ENCODE results near the gene LRRC4C. TPM values are rescaled to one million over a fixed set of nuclear protein-coding genes. Genes with fewer than 3 reads are reported as not detected.

The LRRC4C gene
- total and polyA plus RNA-seq, 4 donors, result 0.10 to 0.93 (median 0.30) TPM

- TF ChIP-seq ATF3 (IDR thresholded peaks at IDR 0.05) (no peak), RXRA (IDR thresholded peaks at IDR 0.05) (no peak)
These were observed 485.2 kb downstream of the LRRC4C start (continued) for GRCh38 chr11:40974186-40974795.

GRCh38 chr11:40958707-40959106, 500.7 kb downstream of the LRRC4C start:
- Histone ChIP-seq H3K36me3 (ENCODE audit: control insufficient read depth in 4 of 4, insufficient read depth in 3 of 4, low read depth in 1 of 4, low read length in 3 of 4) (no peaks in the 10 kb centered on the region), H3K9ac (ENCODE audit: low read depth in 1 of 2, low read length in 2 of 2) (no peak overlapping the region), H3K4me3 (ENCODE audit: low read depth in 1 of 3, low read length in 3 of 3) (no peak overlapping the region), H3K27me3 (ENCODE audit: control insufficient read depth in 4 of 4, insufficient read depth in 4 of 4, low read length in 3 of 4) (no peaks in the 10 kb centered on the region), H3K27ac (ENCODE audit: low read depth in 1 of 2, low read length in 2 of 2) (no peak overlapping the region), H3K9me3 (ENCODE audit: control insufficient read depth in 4 of 4, low read length in 3 of 4) (no peaks in the 10 kb centered on the region), H3K4me1 (ENCODE audit: control insufficient read depth in 4 of 4, insufficient read depth in 4 of 4, low read length in 3 of 4) (no peaks in the 10 kb centered on the region)
- TF ChIP-seq HNF4A (conservative IDR thresholded peaks at IDR 0.05) (no peak), REST (IDR thresholded peaks at IDR 0.05) (no peak), JUND (IDR thresholded peaks at IDR 0.05) (no peak), ZBTB33 (IDR thresholded peaks at IDR 0.05) (no peak), NR2F2 (IDR thresholded peaks at IDR 0.05) (no peak), RAD21 (IDR thresholded peaks at IDR 0.05) (no peak)
- no peak for DNase-seq (ENCODE audit: low spot score)

GRCh38 chr11:40952479-40952878, 507.0 kb downstream of the LRRC4C start:
- WGBS, result 84% methylated on average over 1 of the region's 1 CpG
- H3K4me3 ChIP-seq (ENCODE audit: low read depth in 1 of 3, low read length in 3 of 3), result no peak overlapping the region
- H3K4me1 ChIP-seq (ENCODE audit: control insufficient read depth in 4 of 4, insufficient read depth in 4 of 4, low read length in 3 of 4), result no peaks in the 10 kb centered on the region
- no peak overlapping the region for H3K9ac ChIP-seq (ENCODE audit: low read depth in 1 of 2, low read length in 2 of 2)
- H3K27ac ChIP-seq (ENCODE audit: low read depth in 1 of 2, low read length in 2 of 2), result no peak overlapping the region
- no peaks in the 10 kb centered on the region for H3K36me3 ChIP-seq (ENCODE audit: control insufficient read depth in 4 of 4, insufficient read depth in 3 of 4, low read depth in 1 of 4, low read length in 3 of 4)
- no peaks in the 10 kb centered on the region for H3K9me3 ChIP-seq (ENCODE audit: control insufficient read depth in 4 of 4, low read length in 3 of 4)
- DNase-seq (ENCODE audit: low spot score), result no peak
- no peaks in the 10 kb centered on the region for H3K27me3 ChIP-seq (ENCODE audit: control insufficient read depth in 4 of 4, insufficient read depth in 4 of 4, low read length in 3 of 4)
- no peak for TF ChIP-seq REST (IDR thresholded peaks at IDR 0.05)
- TF ChIP-seq HNF4A (conservative IDR thresholded peaks at IDR 0.05), result no peak
- no peak for TF ChIP-seq FOXA2 (IDR thresholded peaks at IDR 0.05)
- no peak for TF ChIP-seq TAF1 (conservative IDR thresholded peaks at IDR 0.05)
- TF ChIP-seq HNF4G (IDR thresholded peaks at IDR 0.05), result no peak
- no peak for TF ChIP-seq NR2F2 (IDR thresholded peaks at IDR 0.05)
- TF ChIP-seq EGR1 (IDR thresholded peaks at IDR 0.05; ENCODE audit: low read depth in 2 of 2), result no peak
- no peak for TF ChIP-seq FOXA1 (IDR thresholded peaks at IDR 0.05)
- no peak for TF ChIP-seq CTCF (IDR thresholded peaks at IDR 0.05; ENCODE audit: low read depth, low read length, missing input control)
- no peak for TF ChIP-seq ZBTB33 (IDR thresholded peaks at IDR 0.05)
- TF ChIP-seq MAX (IDR thresholded peaks at IDR 0.05), result no peak
- TF ChIP-seq SP1 (IDR thresholded peaks at IDR 0.05), result no peak
- no peak for TF ChIP-seq ATF3 (IDR thresholded peaks at IDR 0.05)

Data from liver (tissue), 9 donors.